SK-N-DZ (cell line): ENCODE data around the gene PAPPA2.
"Not testable (repeated sequence)": the region's sequence is repeated elsewhere in the genome, so short reads cannot be mapped to it uniquely, and the experiment has no call there.

ENCODE experiments used
- DNase-seq: peaks from one replicate; pipeline ENCODE4 v3.0.0-alpha.2; 2015; ENCODE audit warnings: low spot score

Gene PAPPA2

GRCh38 chr1:176692988-176693696 lies 230.2 kb downstream of the PAPPA2 start:
- no peak for DNase-seq

- DNase-seq = no peak
Observed at GRCh38 chr1:176693697-176694329, 230.8 kb downstream of the PAPPA2 start.

- DNase-seq = no peak
Observed at GRCh38 chr1:176694713-176695112, 231.7 kb downstream of the PAPPA2 start.

- DNase-seq = peak; percentile 51
Observed at GRCh38 chr1:176696109-176696508, 233.1 kb downstream of the PAPPA2 start.

GRCh38 chr1:176696689-176697088 lies 233.7 kb downstream of the PAPPA2 start:
- DNase-seq = peak; percentile 27

GRCh38 chr1:176699821-176700220 lies 236.8 kb downstream of the PAPPA2 start:
- no peak for DNase-seq

GRCh38 chr1:176701151-176701866 lies 238.3 kb downstream of the PAPPA2 start:
- no peak for DNase-seq

GRCh38 chr1:176702901-176703300 lies 239.9 kb downstream of the PAPPA2 start:
- DNase-seq = no peak

GRCh38 chr1:176705585-176705984 lies 242.6 kb downstream of the PAPPA2 start:
- DNase-seq = no peak

GRCh38 chr1:176717066-176717750 lies 254.2 kb downstream of the PAPPA2 start:
- peak; percentile 27 for DNase-seq

- no peak for DNase-seq
Observed at GRCh38 chr1:176719447-176719846, 256.5 kb downstream of the PAPPA2 start.

GRCh38 chr1:176720838-176721237 lies 257.9 kb downstream of the PAPPA2 start:
- DNase-seq = no peak

- DNase-seq = no peak
Observed at GRCh38 chr1:176733661-176734060, 270.7 kb downstream of the PAPPA2 start.

- DNase-seq = no peak
Observed at GRCh38 chr1:176735201-176735600, 272.2 kb downstream of the PAPPA2 start.

GRCh38 chr1:176736015-176736414 lies 273.0 kb downstream of the PAPPA2 start:
- no peak for DNase-seq

- no peak for DNase-seq
Observed at GRCh38 chr1:176741181-176741580, 278.2 kb downstream of the PAPPA2 start.

- no peak for DNase-seq
Observed at GRCh38 chr1:176742322-176742721, 279.3 kb downstream of the PAPPA2 start.

GRCh38 chr1:176744142-176744541 lies 281.2 kb downstream of the PAPPA2 start:
- DNase-seq = no peak

GRCh38 chr1:176745945-176746344 lies 283.0 kb downstream of the PAPPA2 start:
- DNase-seq = peak; percentile 3

GRCh38 chr1:176752505-176752904 lies 289.5 kb downstream of the PAPPA2 start:
- no peak for DNase-seq

GRCh38 chr1:176754676-176755075 lies 291.7 kb downstream of the PAPPA2 start:
- DNase-seq = no peak

GRCh38 chr1:176756817-176757216 lies 293.8 kb downstream of the PAPPA2 start:
- not testable (repeated sequence) for DNase-seq
